ENCODE data around the gene PSMA6.
"Not testable (repeated sequence)": the region's sequence is repeated elsewhere in the genome, so short reads cannot be mapped to it uniquely, and the experiment has no call there.

Gene PSMA6

GRCh38 chr14:35292051-35292769 lies at the start of gene PSMA6:
Gene PSMA6 (plus strand): TSS chr14:35292382. CDS start chr14:35292477, 95 bp downstream.
- DNase-seq = peak; percentile 96

- no peak for DNase-seq
Observed at GRCh38 chr14:35242599-35243311, 49.4 kb upstream of the PSMA6 start.

- DNase-seq = no peak
Observed at GRCh38 chr14:35243956-35244355, 48.2 kb upstream of the PSMA6 start.

GRCh38 chr14:35244542-35244941 lies 47.6 kb upstream of the PSMA6 start:
- no peak for DNase-seq

- DNase-seq = no peak
Observed at GRCh38 chr14:35245051-35245450, 47.1 kb upstream of the PSMA6 start.

- DNase-seq = no peak
Observed at GRCh38 chr14:35247777-35248475, 44.3 kb upstream of the PSMA6 start.

- DNase-seq = no peak
Observed at GRCh38 chr14:35248476-35248788, 43.8 kb upstream of the PSMA6 start.

GRCh38 chr14:35250319-35250718 lies 41.9 kb upstream of the PSMA6 start:
- no peak for DNase-seq

- DNase-seq = no peak
Observed at GRCh38 chr14:35252451-35252868, 39.7 kb upstream of the PSMA6 start.

- not testable (repeated sequence) for DNase-seq
Observed at GRCh38 chr14:35253056-35253455, 39.1 kb upstream of the PSMA6 start.

GRCh38 chr14:35254034-35254622 lies 38.1 kb upstream of the PSMA6 start:
- DNase-seq = not testable (repeated sequence)

- DNase-seq = no peak
Observed at GRCh38 chr14:35254736-35255135, 37.4 kb upstream of the PSMA6 start.

GRCh38 chr14:35255711-35256110 lies 36.5 kb upstream of the PSMA6 start:
- DNase-seq = no peak

GRCh38 chr14:35257809-35258208 lies 34.4 kb upstream of the PSMA6 start:
- DNase-seq = no peak

GRCh38 chr14:35258420-35258819 lies 33.8 kb upstream of the PSMA6 start:
- no peak for DNase-seq

GRCh38 chr14:35261774-35262173 lies 30.4 kb upstream of the PSMA6 start:
- no peak for DNase-seq

- DNase-seq = no peak
Observed at GRCh38 chr14:35262436-35262835, 29.7 kb upstream of the PSMA6 start.

- DNase-seq = no peak
Observed at GRCh38 chr14:35268946-35269345, 23.2 kb upstream of the PSMA6 start.

GRCh38 chr14:35274805-35275204 lies 17.4 kb upstream of the PSMA6 start:
- DNase-seq = no peak

GRCh38 chr14:35277179-35277578 lies 15.0 kb upstream of the PSMA6 start:
- no peak for DNase-seq

- no peak for DNase-seq
Observed at GRCh38 chr14:35279369-35279768, 12.8 kb upstream of the PSMA6 start.

- DNase-seq = no peak
Observed at GRCh38 chr14:35281341-35281740, 10.8 kb upstream of the PSMA6 start.

GRCh38 chr14:35284506-35284905 lies 7.7 kb upstream of the PSMA6 start:
- no peak for DNase-seq

All from NCI-H187 treated with DMSO at 0.1 percent for 48 hours (cell line).